Mesodermal cell (in vitro differentiated cells): ENCODE measurements around the gene CA5A. TPM values are rescaled to one million over a fixed set of nuclear protein-coding genes. Genes with fewer than 3 reads are reported as not detected.
"Not testable (repeated sequence)": the region's sequence is repeated elsewhere in the genome, so short reads cannot be mapped to it uniquely, and the experiment has no call there.

Experiments used
- H3K27ac ChIP-seq: 2 replicates; pipeline ENCODE4 v1.7.0; 2013; ENCODE audit warnings: mild to moderate bottlenecking, low read depth, low read length, moderate library complexity; ENCODE audit not compliant: severe bottlenecking
- H3K36me3 ChIP-seq: 2 replicates; pipeline ENCODE4 v1.7.1; 2013; ENCODE audit warnings: mild to moderate bottlenecking, low read length, moderate library complexity; ENCODE audit not compliant: control insufficient read depth, insufficient read depth
- H3K4me1 ChIP-seq: one replicate; pipeline ENCODE4 v1.7.1; 2013; ENCODE audit warnings: mild to moderate bottlenecking, low read length; ENCODE audit not compliant: insufficient read depth, control insufficient read depth, poor library complexity, severe bottlenecking
- H3K4me3 ChIP-seq: 2 replicates; pipeline ENCODE4 v1.7.0; 2013; ENCODE audit warnings: low read length, control low read depth, mild to moderate bottlenecking; ENCODE audit not compliant: insufficient read depth, poor library complexity, severe bottlenecking; ENCODE audit errors: extremely low read depth
- H3K9me3 ChIP-seq: 2 replicates; pipeline ENCODE4 v1.7.1; 2013; ENCODE audit warnings: mild to moderate bottlenecking, low read length, moderate library complexity; ENCODE audit not compliant: control insufficient read depth
- WGBS, 2 experiments: methylation state at CpG; one replicate each; pipeline ENCODE4 v1.1.5; 2013; ENCODE audit warnings: missing lambda C conversion rate in 2 of 2; ENCODE audit not compliant: insufficient coverage in 2 of 2; 5-methylcytosine and 5-hydroxymethylcytosine counted together
- polyA plus RNA-seq, 2 experiments: library from polyadenylated mRNA; stranded (reverse); fragments of 50-300 nt; gene quantifications; one replicate each; pipeline ENCODE4 v1.2.3, GENCODE V29; 2013

The CA5A gene
- polyA plus RNA-seq (2013, experiment 1 of 2): not detected
- polyA plus RNA-seq (2013, experiment 2 of 2): not detected

GRCh38 chr16:87936375-87937230 is at the start of gene CA5A:
CA5A (minus strand) TSS chr16:87936529; CDS start chr16:87936450, 79 bp downstream.
- H3K9me3 ChIP-seq: peaks cover 4% of the 10 kb centered on the region
- no peaks in the 10 kb centered on the region for H3K4me1 ChIP-seq
- no peaks in the 10 kb centered on the region for H3K36me3 ChIP-seq
- H3K27ac ChIP-seq: no peak within 1 kb of the TSS
- WGBS, 2 experiments: 91 to 94% methylated on average over 11 to 13 of the region's 15 CpGs
- no peak within 1 kb of the TSS for H3K4me3 ChIP-seq

- not testable (repeated sequence) for H3K4me3 ChIP-seq, H3K27ac ChIP-seq, H3K4me1 ChIP-seq, H3K9me3 ChIP-seq
- WGBS, 2 experiments: no CpG with 5 or more reads among the region's 5 CpGs
- H3K36me3 ChIP-seq: peaks cover 32% of the 10 kb centered on the region
Measured at GRCh38 chr16:87985493-87985892, 49.2 kb upstream of the CA5A start.

DNA sequence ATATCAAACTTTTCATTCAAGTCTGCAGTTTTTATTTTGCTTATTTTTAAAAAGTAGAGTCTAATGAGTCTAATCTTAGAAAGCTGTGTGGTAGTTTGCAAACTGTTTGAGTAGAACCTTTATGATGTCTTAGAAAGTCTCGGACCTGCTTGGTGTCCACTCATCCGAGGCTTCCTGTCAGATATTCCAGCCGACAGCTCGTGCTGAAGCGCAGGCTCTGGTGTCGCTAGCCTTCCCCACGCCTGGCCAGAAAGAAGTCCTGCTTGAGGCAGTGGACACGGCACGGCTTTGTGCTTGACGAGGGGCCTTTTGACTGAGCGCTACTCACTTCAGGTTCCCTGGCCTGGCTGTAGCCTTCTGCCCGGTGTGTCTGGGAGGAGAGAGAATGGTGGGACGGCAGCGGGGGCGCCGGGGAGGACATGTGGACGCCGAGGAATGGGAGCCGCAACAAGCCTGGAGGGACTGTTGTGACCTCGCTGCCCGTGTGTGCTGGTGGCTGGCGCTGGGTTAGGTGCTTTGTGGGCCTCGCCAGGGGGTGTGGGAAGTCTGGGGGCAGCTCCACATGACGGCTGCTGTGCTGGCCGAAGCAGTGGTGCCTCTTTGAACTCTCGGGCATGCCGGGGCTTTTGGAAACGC is 48.4 kb upstream of the CA5A start:
- no peaks in the 10 kb centered on the region for H3K9me3 ChIP-seq
- 93 to 98% methylated on average over 22 to 25 of the region's 28 CpGs for WGBS, 2 experiments
- peaks cover 3% of the 10 kb centered on the region for H3K4me1 ChIP-seq
- H3K4me3 ChIP-seq: no peak overlapping the region
- H3K36me3 ChIP-seq: peaks cover 29% of the 10 kb centered on the region
- no peak overlapping the region for H3K27ac ChIP-seq

DNA sequence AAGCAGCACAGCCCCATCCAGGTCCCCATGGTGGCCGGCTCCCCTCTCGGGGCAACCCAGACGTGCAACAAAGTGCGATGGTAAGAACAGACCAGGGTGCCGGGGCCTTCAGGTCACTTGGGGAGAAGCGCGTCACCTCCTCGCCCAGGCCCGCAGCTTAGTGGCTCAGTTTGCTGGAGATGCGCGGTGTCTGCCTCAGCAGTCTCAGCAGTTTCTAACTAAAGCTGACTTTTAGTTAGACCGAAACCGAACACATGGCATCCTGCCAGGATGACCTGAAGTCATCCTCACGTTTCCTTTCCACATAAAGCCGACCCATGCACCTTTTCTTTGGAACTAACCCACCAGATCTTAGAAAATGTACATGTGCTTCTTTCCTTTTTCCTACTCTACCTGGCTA is 47.9 kb upstream of the CA5A start:
- not testable (repeated sequence) for H3K9me3 ChIP-seq, H3K4me1 ChIP-seq, H3K27ac ChIP-seq, H3K4me3 ChIP-seq
- WGBS, 2 experiments: 97% methylated on average over 9 to 13 of the region's 15 CpGs
- peaks cover 29% of the 10 kb centered on the region for H3K36me3 ChIP-seq

GRCh38 chr16:87983737-87984097 is 47.4 kb upstream of the CA5A start:
- not testable (repeated sequence) for H3K4me3 ChIP-seq, H3K4me1 ChIP-seq, H3K27ac ChIP-seq, H3K9me3 ChIP-seq
- peaks cover 28% of the 10 kb centered on the region for H3K36me3 ChIP-seq
- WGBS, 2 experiments: 100% methylated on average over 1 to 4 of the region's 7 CpGs

DNA sequence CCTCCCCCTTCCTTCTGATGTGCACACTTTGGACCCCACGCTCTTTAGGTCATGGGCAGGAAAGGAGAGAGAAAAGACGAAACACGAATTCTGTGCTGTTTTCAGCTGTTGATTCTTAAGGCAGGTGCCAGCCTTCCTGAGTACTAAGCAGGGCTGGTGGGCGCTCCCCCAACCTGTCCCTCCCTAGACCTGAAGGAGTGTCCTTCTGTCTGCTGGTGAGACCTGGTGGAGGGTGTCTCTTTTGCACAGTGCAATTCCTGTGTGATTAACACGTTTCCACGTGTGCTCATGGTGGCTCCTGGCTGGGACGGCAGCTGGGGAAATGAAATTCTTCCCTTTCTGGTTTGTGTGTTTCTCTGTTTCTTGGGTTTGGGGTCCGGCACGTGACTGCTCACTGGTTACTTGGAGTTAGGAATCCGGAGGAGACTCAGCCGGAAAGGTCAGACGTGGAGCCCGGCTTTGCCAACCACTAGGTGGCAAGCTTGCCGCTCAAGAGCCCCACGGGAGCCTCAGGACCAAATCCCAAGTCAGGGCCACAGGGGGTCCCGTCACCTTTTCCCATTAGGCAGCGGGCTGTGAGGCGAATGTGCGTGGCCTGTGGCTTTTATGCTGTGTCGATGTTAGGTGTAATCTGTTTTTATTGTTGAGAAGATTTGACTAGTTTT is 46.9 kb upstream of the CA5A start:
- H3K36me3 ChIP-seq: peaks cover 25% of the 10 kb centered on the region
- 31 to 66% methylated on average over 4 to 5 of the region's 20 CpGs for WGBS, 2 experiments
- not testable (repeated sequence) for H3K9me3 ChIP-seq, H3K27ac ChIP-seq, H3K4me3 ChIP-seq, H3K4me1 ChIP-seq

DNA sequence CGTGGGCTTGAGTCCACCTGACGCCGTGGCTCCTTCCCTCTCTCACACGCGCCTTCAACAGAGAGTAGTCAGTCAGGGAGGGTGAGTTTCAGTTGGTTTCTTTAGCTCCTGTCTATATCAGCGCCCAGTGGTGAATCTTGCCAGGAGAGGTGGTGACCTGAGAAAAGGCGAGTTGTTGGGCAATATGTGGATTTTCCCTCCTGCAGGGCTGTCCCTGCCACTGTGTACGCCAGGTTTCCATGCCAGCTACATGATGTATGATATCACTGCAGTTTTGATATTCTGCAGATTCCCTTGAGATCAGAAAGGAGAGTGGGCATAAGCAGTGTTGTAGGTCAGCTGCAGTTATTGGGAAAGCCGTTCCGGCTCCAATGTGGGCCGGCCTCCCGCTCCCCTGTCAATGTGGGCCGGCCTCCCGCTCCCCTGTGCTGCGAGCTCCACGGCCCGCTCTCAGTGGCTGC is 46.3 kb upstream of the CA5A start:
- H3K4me3 ChIP-seq: no peak overlapping the region
- WGBS, 2 experiments: 88% methylated on average over 5 to 6 of the region's 17 CpGs
- H3K27ac ChIP-seq: no peak overlapping the region
- H3K36me3 ChIP-seq: peaks cover 25% of the 10 kb centered on the region
- H3K9me3 ChIP-seq: no peaks in the 10 kb centered on the region
- peaks cover 3% of the 10 kb centered on the region for H3K4me1 ChIP-seq

DNA sequence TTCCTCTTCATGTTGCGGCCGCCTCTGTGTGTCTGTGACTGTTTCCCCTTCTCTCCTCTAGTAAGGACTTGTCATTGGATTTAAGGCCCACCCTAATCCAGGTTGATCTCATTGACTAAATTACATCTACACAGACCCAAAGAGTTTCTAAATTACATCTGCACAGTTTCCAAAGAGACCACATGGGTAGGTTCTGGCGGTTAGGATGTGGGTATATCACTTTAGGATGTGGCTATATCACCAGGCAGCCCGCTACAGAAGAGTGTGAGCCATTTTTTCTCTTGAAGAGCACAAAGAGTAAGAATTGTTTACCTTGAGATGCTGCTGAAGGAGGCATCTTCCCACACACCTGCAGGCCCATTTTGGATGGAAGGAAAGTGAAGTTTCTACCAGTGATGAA is 45.0 kb upstream of the CA5A start:
- 42% methylated on average over 2 of the region's 4 CpGs; no CpG with 5 or more reads in 1 of the 2 experiments for WGBS, 2 experiments
- not testable (repeated sequence) for H3K9me3 ChIP-seq

GRCh38 chr16:87979911-87980630 is 43.7 kb upstream of the CA5A start:
- 87 to 94% methylated on average over 3 to 4 of the region's 12 CpGs for WGBS, 2 experiments
- peaks cover 24% of the 10 kb centered on the region for H3K36me3 ChIP-seq

More for the DNA sequence above, 45.0 kb upstream of the CA5A start:
- H3K4me1 ChIP-seq, H3K4me3 ChIP-seq, H3K27ac ChIP-seq: not testable (repeated sequence)
- peaks cover 27% of the 10 kb centered on the region for H3K36me3 ChIP-seq

DNA sequence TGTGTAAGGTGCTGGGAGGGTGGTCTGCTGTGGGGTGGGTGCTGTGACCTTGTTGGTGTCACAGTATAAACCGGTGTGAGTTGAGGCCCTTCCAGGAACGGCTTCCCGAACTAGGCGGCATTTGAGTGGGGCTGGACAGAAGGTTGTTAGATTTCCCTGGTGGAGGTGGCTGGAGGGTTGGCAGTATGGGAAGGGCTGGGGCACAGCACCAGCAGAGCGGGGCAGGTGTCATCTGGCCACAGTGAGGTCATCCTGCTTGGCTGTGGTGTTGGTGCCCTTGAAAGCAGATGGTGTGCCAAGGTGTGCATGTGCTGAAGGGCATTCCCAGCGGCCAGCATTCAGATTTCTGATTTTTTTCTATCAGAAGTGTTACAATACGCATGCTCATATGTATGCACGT is 43.0 kb upstream of the CA5A start:
- H3K36me3 ChIP-seq: peaks cover 24% of the 10 kb centered on the region
- H3K9me3 ChIP-seq: no peaks in the 10 kb centered on the region
- WGBS, 2 experiments: 93 to 98% methylated on average over 4 to 7 of the region's 8 CpGs
- no peaks in the 10 kb centered on the region for H3K4me1 ChIP-seq
- H3K4me3 ChIP-seq: no peak overlapping the region
- H3K27ac ChIP-seq: no peak overlapping the region

More at GRCh38 chr16:87979911-87980630, 43.7 kb upstream of the CA5A start:
- not testable (repeated sequence) for H3K4me3 ChIP-seq, H3K4me1 ChIP-seq, H3K9me3 ChIP-seq, H3K27ac ChIP-seq
